ENCODE measurements around the gene GPR107. TPM values are rescaled to one million over a fixed set of nuclear protein-coding genes. Genes with fewer than 3 reads are reported as not detected.
"Not testable (repeated sequence)": the region's sequence is repeated elsewhere in the genome, so short reads cannot be mapped to it uniquely, and the experiment has no call there.

Gene GPR107
- 10 to 100 TPM; 12.6 to 18.2 (median 14.5) TPM for total RNA-seq
- long read RNA-seq, partial matches to known transcripts = 0 of 1 reads
- long read RNA-seq, other reads (novel, unspliced or antisense) = 1 of 1 reads

GRCh38 chr9:130053504-130054324 lies at the start of gene GPR107:
GPR107 (plus strand) TSS chr9:130053906; CDS start chr9:130053933, 27 bp downstream.
- intact Hi-C loops (cut with DNase I) = no loop called here
- Histone ChIP-seq H3K27me3 (no peaks in the 10 kb centered on the region), H3K36me3 (no peaks in the 10 kb centered on the region), H3K4me1 (peaks cover 0 to 17% (median 6%) of the 10 kb centered on the region in 4 donors), H3K4me3 (peak within 1 kb of the TSS; percentile 89 to 97 (median 94)), H3K9me3 (no peaks in the 10 kb centered on the region), H3K27ac (peak within 1 kb of the TSS; percentile 64 to 76 (median 67))
- peak; percentile 82 to 86 (median 85) for DNase-seq
- TF ChIP-seq POLR2A (IDR thresholded peaks at IDR 0.05) = peak; percentile 82
- TF ChIP-seq, protein P1, sequence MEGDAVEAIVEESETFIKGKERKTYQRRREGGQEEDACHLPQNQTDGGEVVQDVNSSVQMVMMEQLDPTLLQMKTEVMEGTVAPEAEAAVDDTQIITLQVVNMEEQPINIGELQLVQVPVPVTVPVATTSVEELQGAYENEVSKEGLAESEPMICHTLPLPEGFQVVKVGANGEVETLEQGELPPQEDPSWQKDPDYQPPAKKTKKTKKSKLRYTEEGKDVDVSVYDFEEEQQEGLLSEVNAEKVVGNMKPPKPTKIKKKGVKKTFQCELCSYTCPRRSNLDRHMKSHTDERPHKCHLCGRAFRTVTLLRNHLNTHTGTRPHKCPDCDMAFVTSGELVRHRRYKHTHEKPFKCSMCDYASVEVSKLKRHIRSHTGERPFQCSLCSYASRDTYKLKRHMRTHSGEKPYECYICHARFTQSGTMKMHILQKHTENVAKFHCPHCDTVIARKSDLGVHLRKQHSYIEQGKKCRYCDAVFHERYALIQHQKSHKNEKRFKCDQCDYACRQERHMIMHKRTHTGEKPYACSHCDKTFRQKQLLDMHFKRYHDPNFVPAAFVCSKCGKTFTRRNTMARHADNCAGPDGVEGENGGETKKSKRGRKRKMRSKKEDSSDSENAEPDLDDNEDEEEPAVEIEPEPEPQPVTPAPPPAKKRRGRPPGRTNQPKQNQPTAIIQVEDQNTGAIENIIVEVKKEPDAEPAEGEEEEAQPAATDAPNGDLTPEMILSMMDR (IDR thresholded peaks at IDR 0.05) = no peak
- WGBS (ENCODE audit: insufficient coverage, low coverage, low lambda C conversion rate, missing lambda C conversion rate) = under 1% methylated on average over 20 of the region's 64 CpGs
- peak; percentile 97 to 98 (median 97) for ATAC-seq

- Histone ChIP-seq H3K4me1 (peaks cover 0 to 13% (median 2%) of the 10 kb centered on the region in 4 donors), H3K4me3 (no peak overlapping the region), H3K27ac (no peak overlapping the region), H3K27me3 (no peaks in the 10 kb centered on the region), H3K9me3 (no peaks in the 10 kb centered on the region), H3K36me3 (no peaks in the 10 kb centered on the region)
- TF ChIP-seq, protein P1 (IDR thresholded peaks at IDR 0.05) = no peak
- TF ChIP-seq POLR2A (IDR thresholded peaks at IDR 0.05) = no peak
- no peak for DNase-seq
- no peak for ATAC-seq
- 60% methylated on average over 8 of the region's 8 CpGs for WGBS (ENCODE audit: insufficient coverage, low coverage, low lambda C conversion rate, missing lambda C conversion rate)
- intact Hi-C loops (cut with DNase I) = no loop called here
These were observed 49.7 kb upstream of the GPR107 start for GRCh38 chr9:130003943-130004552.

GRCh38 chr9:130006952-130007351 lies 46.8 kb upstream of the GPR107 start:
- H3K9me3 ChIP-seq; H3K27me3 ChIP-seq; intact Hi-C loops (cut with DNase I); ATAC-seq; H3K4me3 ChIP-seq; H3K27ac ChIP-seq; H3K36me3 ChIP-seq; DNase-seq: not testable (repeated sequence)
- WGBS (ENCODE audit: insufficient coverage, low coverage, low lambda C conversion rate, missing lambda C conversion rate) = 96% methylated on average over 3 of the region's 6 CpGs
- H3K4me1 ChIP-seq = peaks cover 0 to 13% (median 4%) of the 10 kb centered on the region in 4 donors

DNA sequence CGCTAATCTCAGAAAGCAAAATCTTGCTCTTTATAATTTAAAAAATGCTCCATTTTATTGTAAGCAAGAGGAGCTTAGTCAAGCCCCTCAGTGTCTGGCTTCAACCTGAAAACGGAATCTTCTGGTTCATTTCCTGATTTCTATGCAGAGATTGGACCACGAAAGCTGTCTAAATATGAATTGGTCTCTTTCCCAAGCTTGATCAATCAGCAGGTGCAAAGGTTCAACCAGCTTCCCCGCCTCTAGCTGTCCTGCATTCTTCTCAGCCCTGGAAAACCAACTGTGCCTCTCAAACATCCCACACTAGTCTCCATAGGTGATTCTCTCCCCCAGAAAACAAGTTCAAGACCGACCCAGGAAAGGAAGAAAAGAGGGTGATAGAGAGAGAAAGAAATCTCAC lies 45.2 kb upstream of the GPR107 start:
- Histone ChIP-seq H3K27me3 (no peaks in the 10 kb centered on the region), H3K27ac (peak overlapping the region in 1 of 3 donors; percentile 48), H3K4me3 (no peak overlapping the region), H3K9me3 (no peaks in the 10 kb centered on the region), H3K4me1 (peaks cover 0 to 13% (median 4%) of the 10 kb centered on the region in 4 donors), H3K36me3 (no peaks in the 10 kb centered on the region)
- intact Hi-C loops (cut with DNase I) = no loop called here
- ATAC-seq (peak; percentile 91 to 94 (median 92)), DNase-seq (no peak)
- no peak for TF ChIP-seq POLR2A (IDR thresholded peaks at IDR 0.05)
- TF ChIP-seq, protein P1 (IDR thresholded peaks at IDR 0.05) = no peak
- WGBS (ENCODE audit: insufficient coverage, low coverage, low lambda C conversion rate, missing lambda C conversion rate) = 25% methylated on average over 5 of the region's 5 CpGs

- DNase-seq = not testable (repeated sequence)
- WGBS (ENCODE audit: insufficient coverage, low coverage, low lambda C conversion rate, missing lambda C conversion rate) = 90% methylated on average over 9 of the region's 10 CpGs
These were observed 44.2 kb upstream of the GPR107 start for GRCh38 chr9:130009546-130009945.

More at GRCh38 chr9:130009546-130009945, 44.2 kb upstream of the GPR107 start:
- intact Hi-C loops (cut with DNase I); H3K4me3 ChIP-seq; ATAC-seq; H3K27me3 ChIP-seq; H3K36me3 ChIP-seq; H3K27ac ChIP-seq; H3K9me3 ChIP-seq: not testable (repeated sequence)
- H3K4me1 ChIP-seq = peaks cover 0 to 13% (median 4%) of the 10 kb centered on the region in 4 donors

Data from right lobe of liver (tissue), 6 donors.